ENCODE data around the gene LXN.
A peak's percentile ranks its signal among the peaks of the same experiment; 100 is the strongest.

Gene LXN

GRCh38 chr3:158644345-158644908 lies 28.0 kb downstream of the LXN start, which contains the start of gene GFM1:
TSS of gene GFM1 (plus strand) at chr3:158644527. CDS start at chr3:158644635, 108 bp downstream.
- H3K27ac ChIP-seq, result peak within 1 kb of the TSS; percentile 85
- POLR2A ChIA-PET (ENCODE audit: low non-redundant PET), result interaction anchor here (1.3 kb wide), 1 partner anchor 73 kb away, joined by 6 read pairs; the partner anchor contains the start of gene MLF1
- CTCF ChIA-PET, result interaction anchor here (0.5 to 1.5 kb wide), 17 partner anchors 19 to 1912 kb away, joined by 3 to 13 read pairs (median 4); partner anchors contain the start of genes LXN and MLF1
- peak; percentile 95 for TF ChIP-seq CTCF (conservative IDR thresholded peaks at IDR 0.05; ENCODE audit: low read depth)
- peak; percentile 87 for DNase-seq (ENCODE audit: low spot score)

GRCh38 chr3:158642474-158643210 lies 29.8 kb downstream of the LXN start:
- ChIA-PET CTCF (interaction anchor here (0.7 kb wide), 1 partner anchor 242 kb away, joined by 3 read pairs; no protein-coding TSS in a partner anchor), POLR2A (ENCODE audit: low non-redundant PET) (no interaction called here)
- H3K27ac ChIP-seq, result no peak overlapping the region
- no peak for DNase-seq (ENCODE audit: low spot score)
- TF ChIP-seq CTCF (conservative IDR thresholded peaks at IDR 0.05; ENCODE audit: low read depth), result no peak

- no peak for DNase-seq (ENCODE audit: low spot score)
- TF ChIP-seq CTCF (conservative IDR thresholded peaks at IDR 0.05; ENCODE audit: low read depth), result no peak
- no peak overlapping the region for H3K27ac ChIP-seq
- CTCF ChIA-PET, result interaction anchor here (0.7 kb wide), 1 partner anchor 241 kb away, joined by 3 read pairs; no protein-coding TSS in a partner anchor
- POLR2A ChIA-PET (ENCODE audit: low non-redundant PET), result no interaction called here
These were observed 30.4 kb downstream of the LXN start for GRCh38 chr3:158642005-158642404.

GRCh38 chr3:158640646-158641045 lies 31.8 kb downstream of the LXN start:
- ChIA-PET CTCF (no interaction called here), POLR2A (ENCODE audit: low non-redundant PET) (no interaction called here)
- no peak for TF ChIP-seq CTCF (conservative IDR thresholded peaks at IDR 0.05; ENCODE audit: low read depth)
- H3K27ac ChIP-seq, result no peak overlapping the region
- no peak for DNase-seq (ENCODE audit: low spot score)

GRCh38 chr3:158631981-158632380 lies 40.5 kb downstream of the LXN start:
- no peak for TF ChIP-seq CTCF (conservative IDR thresholded peaks at IDR 0.05; ENCODE audit: low read depth)
- ChIA-PET CTCF (interaction anchor here (0.6 to 1.0 kb wide), 2 partner anchors 9 to 18 kb away, joined by 3 to 4 read pairs; no protein-coding TSS in a partner anchor), POLR2A (ENCODE audit: low non-redundant PET) (no interaction called here)
- no peak for DNase-seq (ENCODE audit: low spot score)
- no peak overlapping the region for H3K27ac ChIP-seq

- no peak for TF ChIP-seq CTCF (conservative IDR thresholded peaks at IDR 0.05; ENCODE audit: low read depth)
- no peak overlapping the region for H3K27ac ChIP-seq
- DNase-seq (ENCODE audit: low spot score), result no peak
- ChIA-PET CTCF (interaction anchor here (1.2 kb wide), 1 partner anchor 19 kb away, joined by 4 read pairs; the partner anchor contains the start of gene GFM1), POLR2A (ENCODE audit: low non-redundant PET) (no interaction called here)
These were observed 46.6 kb downstream of the LXN start for GRCh38 chr3:158625881-158626280.

Data from RWPE1 (cell line).